SK-N-SH (cell line): Measurements from ENCODE around the gene CUX1.

Experiments
- EZH2phosphoT487 ChIP-seq: fragments of 200-600 bp; sonication (generic); IDR thresholded peaks from 2 replicates; pipeline ENCODE4 v1.6.1; 2017; ENCODE audit warnings: low read depth, mixed run types, mild to moderate bottlenecking, antibody characterized with exemption, moderate library complexity, borderline replicate concordance
- MEF2A ChIP-seq: IDR thresholded peaks from 2 replicates; pipeline ENCODE4 v1.4.0; 2012; ENCODE audit warnings: low read depth, borderline replicate concordance
- NRF1 ChIP-seq: IDR thresholded peaks from 2 replicates; pipeline ENCODE4 v1.6.1; 2012; ENCODE audit warnings: low read depth, mild to moderate bottlenecking, low read length
- POLR2AphosphoS5 ChIP-seq: IDR thresholded peaks from 2 replicates; pipeline ENCODE4 v1.6.1; 2012; ENCODE audit warnings: low read depth, low read length
- RCOR1 ChIP-seq: fragments of 150-350 bp; IDR thresholded peaks from 2 replicates; pipeline ENCODE4 v1.6.1; 2017; ENCODE audit warnings: antibody characterized with exemption, low read length
- RXRA ChIP-seq: IDR thresholded peaks from 2 replicates; pipeline ENCODE4 v1.4.0; 2012; ENCODE audit warnings: low read depth, mild to moderate bottlenecking, borderline replicate concordance
- TAF1 ChIP-seq: IDR thresholded peaks from 2 replicates; pipeline ENCODE4 v1.6.1; 2012; ENCODE audit warnings: low read depth, mild to moderate bottlenecking, low read length, moderate library complexity, borderline replicate concordance
- TCF12 ChIP-seq: IDR thresholded peaks from 2 replicates; pipeline ENCODE4 v1.4.0; 2012
- TEAD4 ChIP-seq: IDR thresholded peaks from 2 replicates; pipeline ENCODE4 v1.4.0; 2012; ENCODE audit warnings: mild to moderate bottlenecking, borderline replicate concordance; ENCODE audit not compliant: insufficient read depth
- TF ChIP-seq, protein P1 (sequence below): fragments of 200-600 bp; sonication (generic); IDR thresholded peaks from 2 replicates; pipeline ENCODE4 v1.6.1; 2017; ENCODE audit warnings: antibody characterized with exemption, mild to moderate bottlenecking, moderate library complexity

DNA sequence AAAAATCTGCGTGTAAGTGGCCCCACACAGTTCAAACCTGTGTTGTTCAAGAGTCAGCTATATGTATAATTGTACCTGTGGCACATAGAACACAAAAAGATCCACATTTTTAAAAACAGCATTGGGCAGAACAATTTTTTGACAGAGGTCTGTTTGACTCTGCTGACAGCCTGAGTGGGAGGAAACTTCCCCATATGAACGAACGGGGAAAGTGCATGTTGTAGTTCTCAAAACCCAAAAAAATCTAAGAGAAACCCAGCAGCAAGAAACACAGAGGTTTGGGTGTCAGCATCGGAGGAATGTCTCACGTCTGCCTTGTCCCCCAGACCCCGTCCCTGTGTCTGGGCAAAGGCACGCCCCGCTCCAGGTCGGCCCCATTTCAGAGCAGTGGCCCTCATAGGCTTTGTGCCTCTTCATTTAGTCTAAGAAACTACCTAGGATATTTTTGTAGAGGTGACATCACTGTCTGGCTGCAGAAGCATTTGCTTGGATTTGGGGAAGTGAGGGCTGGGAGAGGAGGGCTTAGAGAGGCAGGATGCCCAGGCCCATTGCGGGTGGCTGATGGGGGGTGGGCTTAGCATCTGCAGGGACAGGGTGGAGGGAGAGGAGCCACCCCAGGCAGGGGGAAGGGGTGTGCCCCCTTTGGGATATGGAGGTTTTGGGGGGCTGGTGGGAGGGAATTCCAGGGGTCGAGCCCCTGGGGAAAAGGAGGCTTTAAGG lies 11.0 kb downstream of the CUX1 start:
- TF ChIP-seq EZH2phosphoT487 (no peak), RXRA (no peak), MEF2A (no peak), RCOR1 (no peak), POLR2AphosphoS5 (no peak), NRF1 (no peak), TEAD4 (no peak), TCF12 (no peak), TAF1 (no peak)
- TF ChIP-seq, protein P1, sequence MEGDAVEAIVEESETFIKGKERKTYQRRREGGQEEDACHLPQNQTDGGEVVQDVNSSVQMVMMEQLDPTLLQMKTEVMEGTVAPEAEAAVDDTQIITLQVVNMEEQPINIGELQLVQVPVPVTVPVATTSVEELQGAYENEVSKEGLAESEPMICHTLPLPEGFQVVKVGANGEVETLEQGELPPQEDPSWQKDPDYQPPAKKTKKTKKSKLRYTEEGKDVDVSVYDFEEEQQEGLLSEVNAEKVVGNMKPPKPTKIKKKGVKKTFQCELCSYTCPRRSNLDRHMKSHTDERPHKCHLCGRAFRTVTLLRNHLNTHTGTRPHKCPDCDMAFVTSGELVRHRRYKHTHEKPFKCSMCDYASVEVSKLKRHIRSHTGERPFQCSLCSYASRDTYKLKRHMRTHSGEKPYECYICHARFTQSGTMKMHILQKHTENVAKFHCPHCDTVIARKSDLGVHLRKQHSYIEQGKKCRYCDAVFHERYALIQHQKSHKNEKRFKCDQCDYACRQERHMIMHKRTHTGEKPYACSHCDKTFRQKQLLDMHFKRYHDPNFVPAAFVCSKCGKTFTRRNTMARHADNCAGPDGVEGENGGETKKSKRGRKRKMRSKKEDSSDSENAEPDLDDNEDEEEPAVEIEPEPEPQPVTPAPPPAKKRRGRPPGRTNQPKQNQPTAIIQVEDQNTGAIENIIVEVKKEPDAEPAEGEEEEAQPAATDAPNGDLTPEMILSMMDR: no peak
